ENCODE data around the gene RASAL1.

Gene RASAL1

DNA sequence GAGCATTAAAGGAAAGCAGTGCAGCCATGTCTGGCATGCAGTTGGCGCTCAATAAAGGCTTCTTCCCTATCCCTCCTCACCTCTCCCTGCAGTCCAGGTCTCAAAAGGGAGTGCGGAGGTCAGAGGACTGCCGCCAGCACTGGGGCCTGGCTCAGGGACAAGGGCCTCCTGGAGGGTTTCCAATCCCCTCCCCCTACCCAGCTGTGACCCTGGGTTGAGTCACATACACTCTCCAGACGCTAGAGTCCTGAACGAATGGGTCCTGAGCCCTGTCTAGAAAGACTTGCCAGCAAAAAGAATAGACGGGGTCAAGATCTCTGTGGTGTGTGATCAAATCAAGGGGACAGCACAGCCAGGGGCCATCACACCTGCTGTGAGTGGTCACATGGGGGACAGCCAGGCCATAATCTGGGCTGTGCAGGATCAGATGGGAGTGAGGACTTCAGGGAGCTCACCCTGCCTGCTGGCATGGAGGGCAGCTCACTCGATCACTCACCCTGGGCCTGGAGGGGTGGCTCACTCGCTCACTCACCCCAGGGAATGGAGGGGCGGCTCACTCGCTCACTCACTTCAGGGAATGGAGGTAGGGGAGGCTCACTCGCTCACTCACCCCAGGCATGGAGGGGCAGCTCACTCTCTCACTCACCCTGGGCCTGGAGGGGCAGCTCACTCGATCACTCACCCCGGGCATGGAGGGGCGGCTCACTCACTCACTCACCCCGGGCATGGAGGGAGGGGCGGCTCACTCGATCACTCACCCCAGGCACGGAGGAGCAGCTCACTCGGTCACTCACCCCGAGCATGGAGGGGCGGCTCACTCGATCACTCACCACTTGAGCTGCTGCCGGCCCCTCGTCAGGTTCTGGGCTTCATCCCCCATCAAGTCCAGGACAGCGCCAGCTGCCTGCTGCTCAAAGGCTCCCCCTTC is 26.8 kb upstream of the RASAL1 start:
- no peak for DNase-seq (ENCODE audit: low spot score)

DNA sequence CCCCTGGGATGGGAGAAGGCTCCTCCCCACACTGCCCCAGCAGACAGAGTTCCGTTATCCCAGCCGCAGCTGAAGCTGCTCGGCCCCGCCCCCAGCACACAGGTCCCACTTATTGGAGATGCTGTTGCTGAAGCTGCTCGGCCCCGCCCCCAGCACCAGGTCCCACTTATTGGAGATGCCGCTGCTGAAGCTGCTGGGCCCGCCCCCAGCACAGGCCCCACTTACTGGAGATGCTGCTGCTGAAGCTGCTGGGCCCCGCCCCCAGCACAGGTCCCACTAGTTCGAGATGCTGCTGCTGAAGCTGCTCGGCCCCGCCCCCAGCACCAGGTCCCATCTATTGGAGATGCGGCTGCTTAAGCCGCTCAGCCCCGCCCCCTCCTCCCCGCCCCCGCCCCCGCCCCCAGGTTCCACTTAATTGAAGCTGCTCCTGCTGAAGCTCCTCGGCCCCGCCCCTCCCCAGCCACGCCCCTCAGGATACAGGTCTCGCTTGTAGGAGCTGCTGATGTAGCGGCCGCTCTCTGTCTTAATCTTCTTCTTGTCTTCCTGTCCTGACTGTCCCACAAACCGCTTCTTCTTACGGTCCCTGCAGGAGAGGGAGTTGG is 26.0 kb upstream of the RASAL1 start:
- peak; percentile 63 for DNase-seq (ENCODE audit: low spot score)

DNA sequence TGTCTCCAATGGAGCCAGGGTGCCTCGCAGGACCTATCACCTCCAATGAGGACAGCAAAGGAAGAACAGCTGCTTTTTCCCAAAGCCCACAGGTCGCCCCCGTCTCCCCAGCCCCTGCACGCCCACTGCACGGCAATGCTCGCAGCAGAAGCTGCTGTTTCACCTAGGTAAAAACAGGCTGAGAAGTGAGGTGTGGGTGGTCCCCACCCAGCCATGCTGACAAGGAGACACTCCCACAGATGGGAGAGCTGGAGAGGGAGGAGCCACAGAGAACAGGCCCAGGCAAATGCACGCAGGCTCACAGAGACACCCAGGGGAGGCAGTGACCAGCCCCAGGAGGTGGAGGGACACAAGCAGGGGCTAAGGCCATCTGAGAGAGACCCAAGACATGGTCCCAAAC is 24.4 kb upstream of the RASAL1 start:
- DNase-seq (ENCODE audit: low spot score), result no peak

GRCh38 chr12:113158439-113159203 is 23.1 kb upstream of the RASAL1 start:
- DNase-seq (ENCODE audit: low spot score), result no peak

- no peak for DNase-seq (ENCODE audit: low spot score)
Measured at GRCh38 chr12:113157218-113157859, 21.8 kb upstream of the RASAL1 start.

DNA sequence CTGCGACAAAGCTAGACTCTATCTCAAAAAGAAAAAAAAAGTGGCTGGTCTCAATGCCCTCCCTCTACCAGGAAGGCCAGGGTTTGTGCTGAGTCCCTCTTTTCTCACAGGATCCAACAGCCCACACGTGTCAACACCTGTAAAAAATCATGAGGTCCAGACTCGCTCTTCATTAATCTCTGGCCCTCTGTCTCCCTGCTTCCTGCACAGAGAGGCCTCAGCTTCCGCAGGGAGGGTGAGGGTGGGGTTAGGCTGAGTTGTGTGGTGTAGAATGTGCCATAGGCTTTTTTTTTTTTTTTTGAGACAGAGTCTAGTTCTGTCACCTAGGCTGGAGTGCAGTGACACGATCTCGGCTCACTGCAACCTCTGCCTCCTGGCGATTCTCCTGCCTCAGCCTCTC is 20.1 kb upstream of the RASAL1 start:
- no peak for DNase-seq (ENCODE audit: low spot score)

- no peak for DNase-seq (ENCODE audit: low spot score)
Measured at GRCh38 chr12:113155060-113155459, 19.5 kb upstream of the RASAL1 start.

GRCh38 chr12:113154351-113154973 is 18.9 kb upstream of the RASAL1 start:
- no peak for DNase-seq (ENCODE audit: low spot score)

DNA sequence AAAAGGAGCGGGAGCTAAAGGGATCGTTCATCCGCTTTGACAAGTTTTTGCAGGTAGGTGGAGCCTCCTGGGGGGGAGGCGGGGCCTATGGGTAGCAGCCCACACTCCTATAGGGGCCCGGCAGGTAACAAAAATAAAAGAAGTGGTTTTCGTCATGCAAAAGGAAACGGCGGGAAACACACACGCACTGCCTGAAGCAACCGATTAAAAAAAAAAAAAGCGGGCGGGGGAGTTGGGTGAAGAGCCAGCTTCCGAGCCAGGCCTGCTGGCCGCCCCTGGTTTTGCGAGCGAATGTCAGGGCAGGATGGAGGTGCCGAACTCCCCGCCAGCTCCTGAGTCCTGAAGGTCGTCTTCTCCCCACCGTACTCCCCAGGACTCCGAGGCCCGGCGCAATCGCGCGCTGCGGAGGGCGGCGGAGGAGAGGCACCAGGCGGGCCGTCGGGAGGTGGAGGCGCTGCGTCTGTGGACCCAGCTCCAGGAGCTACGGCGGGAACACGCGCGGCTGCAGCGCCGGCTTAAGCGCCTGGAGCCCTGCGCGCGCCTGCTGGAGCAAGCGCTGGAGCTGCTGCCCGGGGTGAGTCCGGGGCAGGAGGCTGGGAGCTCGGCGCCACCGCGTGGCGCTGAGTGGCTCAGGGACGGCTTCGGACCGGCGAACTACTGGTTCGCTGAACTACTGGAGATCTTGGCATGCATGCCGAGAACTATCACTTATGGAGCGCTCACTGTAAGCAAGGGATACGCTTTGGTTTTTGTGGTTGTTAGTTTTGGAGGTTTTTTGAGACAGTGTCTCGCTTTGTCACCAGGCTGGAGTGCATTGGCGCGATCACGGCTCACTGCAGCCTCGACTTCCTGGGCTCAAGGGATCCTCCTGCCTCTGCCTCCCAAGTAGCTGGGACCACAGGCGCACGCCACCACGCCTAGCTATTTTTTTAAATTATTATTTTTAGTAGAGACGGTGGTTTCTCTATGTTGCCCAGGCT is 17.6 kb upstream of the RASAL1 start:
- peak; percentile 83 for DNase-seq (ENCODE audit: low spot score)

GRCh38 chr12:113152196-113152834 is 16.8 kb upstream of the RASAL1 start:
- DNase-seq (ENCODE audit: low spot score), result no peak

DNA sequence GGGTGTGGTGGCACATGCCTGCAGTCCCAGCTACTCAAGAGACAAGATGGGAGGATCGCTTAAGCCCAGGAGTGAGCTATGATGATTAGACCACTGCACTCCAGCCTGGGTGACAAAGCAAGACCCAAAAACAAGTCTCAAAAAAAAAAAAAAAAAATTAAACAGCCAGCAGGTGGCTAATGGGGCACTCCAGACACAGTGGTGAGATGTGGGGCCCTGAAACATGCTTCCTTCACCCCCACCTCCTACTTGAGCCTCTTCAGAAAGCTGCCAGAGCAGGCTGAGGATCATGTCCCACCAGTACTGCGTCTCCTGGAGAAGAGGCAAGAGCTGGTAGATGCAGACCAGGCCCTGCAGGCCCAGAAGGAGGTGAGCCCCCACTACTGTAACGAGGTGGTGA is 16.1 kb upstream of the RASAL1 start:
- no peak for DNase-seq (ENCODE audit: low spot score)

DNA sequence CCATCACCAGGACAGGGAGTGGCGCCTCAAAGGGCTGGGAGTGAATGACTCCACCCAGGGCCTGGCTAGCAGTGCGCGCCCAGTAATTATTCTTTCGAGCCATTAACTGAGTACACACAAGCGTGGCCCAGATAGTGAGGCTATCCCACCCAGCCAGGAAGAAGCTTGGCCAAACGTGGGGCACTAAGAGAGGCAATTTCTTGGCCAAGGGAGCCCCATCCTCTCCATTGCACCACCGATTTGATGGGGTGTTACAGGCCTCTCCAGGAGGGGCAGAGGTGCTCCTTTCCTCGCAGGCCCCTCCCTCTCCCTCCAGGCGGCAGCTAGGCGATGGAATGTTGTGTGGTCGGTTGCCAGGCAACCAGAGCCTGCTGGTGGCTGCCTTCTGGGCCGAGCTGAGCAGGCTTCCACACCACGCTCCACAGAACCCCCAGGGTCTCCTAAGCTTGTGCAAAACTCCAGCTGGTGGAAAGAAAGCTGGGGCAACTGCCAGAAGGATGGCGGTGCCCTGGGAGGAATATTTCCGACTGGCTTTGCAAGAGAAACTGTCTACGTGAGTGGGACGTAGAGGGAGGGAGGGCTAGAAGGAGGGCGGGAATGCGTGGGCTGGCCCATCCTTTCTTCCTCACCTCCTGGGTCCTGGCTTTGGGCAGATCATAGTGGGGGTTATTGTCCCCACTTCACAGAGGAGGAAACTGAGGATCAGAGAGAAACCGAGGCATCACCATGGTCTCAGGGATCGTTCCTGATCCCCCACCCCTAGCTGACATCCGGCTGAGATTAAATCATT is 14.0 kb upstream of the RASAL1 start, which contains the start of gene CFAP73:
Gene CFAP73 (plus strand): TSS at position 364 of the 790 bp plus-strand sequence. CDS start 134 bp downstream, at position 498.
- peak; percentile 87 for DNase-seq (ENCODE audit: low spot score)

DNA sequence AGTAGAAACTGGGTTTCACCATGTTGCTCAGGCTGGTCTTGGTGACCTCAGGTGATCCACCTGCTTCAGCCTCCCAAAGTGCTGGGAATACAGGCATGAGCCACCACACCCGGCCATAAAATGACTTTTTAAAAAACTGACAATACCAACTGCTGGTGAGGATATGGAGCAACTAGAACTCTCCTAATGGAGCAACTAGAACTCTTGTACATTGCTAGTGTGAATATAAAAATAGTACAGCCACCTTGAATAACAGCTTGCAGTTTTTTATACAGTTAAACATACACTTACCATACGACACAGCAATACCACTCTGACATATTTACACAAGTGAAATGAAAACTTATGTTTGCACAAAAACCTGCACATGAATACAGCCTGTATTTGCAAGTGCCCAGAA is 11.4 kb upstream of the RASAL1 start:
- no peak for DNase-seq (ENCODE audit: low spot score)

GRCh38 chr12:113145720-113146551 is 10.4 kb upstream of the RASAL1 start:
- no peak for DNase-seq (ENCODE audit: low spot score)

- no peak for DNase-seq (ENCODE audit: low spot score)
Measured at GRCh38 chr12:113144806-113145205, 9.2 kb upstream of the RASAL1 start.

- no peak for DNase-seq (ENCODE audit: low spot score)
Measured at GRCh38 chr12:113143959-113144358, 8.4 kb upstream of the RASAL1 start.

DNA sequence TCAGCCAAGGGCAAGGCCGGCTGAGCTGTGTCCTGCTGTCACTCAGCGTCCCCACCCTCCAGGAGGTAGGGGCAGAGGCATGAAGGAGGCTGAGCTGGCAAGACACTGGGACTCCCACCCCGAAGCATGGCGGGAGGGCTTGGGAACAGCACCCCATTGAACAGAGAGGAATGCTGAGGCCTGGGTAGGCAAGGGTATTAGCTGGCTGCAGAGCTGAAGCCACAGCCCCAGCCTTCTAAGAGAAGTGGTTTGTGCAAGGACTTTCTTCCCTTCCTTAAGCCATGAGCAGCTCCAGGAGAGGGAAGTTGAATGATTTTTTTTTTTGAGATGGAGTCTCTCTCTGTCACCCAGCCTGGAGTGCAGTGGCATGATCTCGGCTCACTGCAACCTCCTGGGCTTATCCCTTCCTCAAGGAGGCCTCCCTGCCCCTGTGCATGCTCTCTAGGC is 7.3 kb upstream of the RASAL1 start:
- DNase-seq (ENCODE audit: low spot score), result no peak

Measured in SW480 (cell line).